Immature natural killer cell (primary cell): ENCODE results near the gene RBP5. TPM values are rescaled to one million over a fixed set of nuclear protein-coding genes. Genes with fewer than 3 reads are reported as not detected.
A peak's percentile ranks its signal among the peaks of the same experiment; 100 is the strongest.
"Not testable (repeated sequence)": the region's sequence is repeated elsewhere in the genome, so short reads cannot be mapped to it uniquely, and the experiment has no call there.

ENCODE experiments used
- DNase-seq, 3 donors: peaks; one replicate each; pipeline ENCODE4 v3.0.0; 2022; ENCODE audit warnings: mixed read lengths in 1 of 3
- H3K27ac Mint-ChIP-seq, 6 donors: one replicate each; pipeline ENCODE4 v1.8.0; 2020; ENCODE audit warnings: mixed read lengths in 6 of 6, mild to moderate bottlenecking in 5 of 6, inconsistent platforms in 4 of 6, moderate library complexity in 3 of 6
- H3K27me3 Mint-ChIP-seq, 3 donors: one replicate each; pipeline ENCODE4 v1.8.0; 2020 to 2021; ENCODE audit warnings: low read depth in 3 of 3, mild to moderate bottlenecking in 3 of 3, mixed read lengths in 3 of 3, moderate library complexity in 3 of 3, inconsistent platforms in 1 of 3
- H3K36me3 Mint-ChIP-seq, 3 donors: one replicate each; pipeline ENCODE4 v1.8.0; 2020; ENCODE audit warnings: mixed read lengths in 3 of 3, inconsistent platforms in 2 of 3, mild to moderate bottlenecking in 2 of 3
- H3K4me1 Mint-ChIP-seq, 2 donors: one replicate each; pipeline ENCODE4 v1.8.0; 2020; ENCODE audit warnings: inconsistent platforms in 2 of 2, mild to moderate bottlenecking in 2 of 2, mixed read lengths in 2 of 2, moderate library complexity in 1 of 2
- H3K4me3 Mint-ChIP-seq, 5 donors: one replicate each; pipeline ENCODE4 v1.8.0; 2020; ENCODE audit warnings: mild to moderate bottlenecking in 5 of 5, mixed read lengths in 5 of 5, inconsistent platforms in 3 of 5, moderate library complexity in 3 of 5
- H3K9me3 Mint-ChIP-seq, 6 donors: one replicate each; pipeline ENCODE4 v1.8.0; 2020; ENCODE audit warnings: mild to moderate bottlenecking in 6 of 6, mixed read lengths in 6 of 6, inconsistent platforms in 4 of 6, moderate library complexity in 3 of 6
- polyA plus RNA-seq, 3 donors: library from polyadenylated mRNA; unstranded; fragments of 300-500 nt; fragmentation: Illumina TruSeq; gene quantifications; one replicate each; pipeline ENCODE4 v1.2.3, GENCODE V29; 2021

The RBP5 gene
- polyA plus RNA-seq, 3 donors from 2014 or later: not detected

DNA sequence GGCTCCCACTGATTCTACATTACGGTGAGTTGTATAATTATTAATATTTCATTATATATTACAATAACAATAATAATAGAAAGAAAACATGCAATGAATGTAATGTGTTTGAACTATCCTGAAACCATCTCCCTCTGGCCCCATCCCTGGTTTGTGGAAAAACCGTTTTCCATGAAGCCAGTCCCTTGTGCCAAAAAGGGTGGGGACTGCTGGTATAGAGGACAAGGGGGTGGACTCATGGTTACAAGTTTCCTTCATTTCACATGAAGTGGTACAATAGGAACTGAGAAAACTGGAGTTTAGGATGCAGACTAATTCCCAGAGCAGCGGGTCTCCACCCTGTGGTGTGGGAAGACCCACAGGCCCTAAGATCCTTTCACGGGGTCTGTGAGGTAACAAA lies 16.6 kb downstream of the RBP5 start:
- H3K27me3 Mint-ChIP-seq: peaks cover 1 to 3% (median 3%) of the 10 kb centered on the region in 3 donors

DNA sequence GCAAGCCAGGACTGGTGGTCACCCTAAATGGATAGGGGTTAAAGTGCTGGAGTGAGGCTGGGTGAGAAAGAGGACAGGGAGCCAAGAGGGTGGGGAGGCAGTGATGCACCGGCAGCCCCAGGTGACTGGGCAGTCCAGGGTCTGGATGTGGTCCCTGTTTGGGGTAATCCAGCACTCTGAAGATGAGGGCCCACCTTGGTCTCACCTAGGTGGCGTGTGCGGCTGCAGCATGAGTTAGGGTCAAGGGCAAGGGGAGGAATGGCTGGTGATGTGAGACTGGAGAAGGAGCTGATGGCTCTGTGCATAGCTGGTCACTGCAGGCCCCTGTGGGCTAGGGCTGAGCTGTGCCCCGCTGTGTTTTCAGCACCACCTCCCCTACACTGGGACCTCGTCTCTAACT lies 18.0 kb downstream of the RBP5 start:
- DNase-seq: no peak
- Mint-ChIP-seq H3K27me3 (peaks cover 2 to 3% (median 3%) of the 10 kb centered on the region in 3 donors), H3K27ac (no peak overlapping the region), H3K9me3 (peaks cover 0 to 7% (median under 1%) of the 10 kb centered on the region in 6 donors), H3K36me3 (peaks cover 12 to 15% (median 13%) of the 10 kb centered on the region in 3 donors), H3K4me1 (peaks cover 40 to 47% of the 10 kb centered on the region in 2 donors), H3K4me3 (peak overlapping the region in 1 of 5 donors; percentile 27)

More for the DNA sequence above, 16.6 kb downstream of the RBP5 start:
- Mint-ChIP-seq H3K4me1 (peaks cover 27 to 34% of the 10 kb centered on the region in 2 donors), H3K36me3 (peaks cover 0 to 20% (median 9%) of the 10 kb centered on the region in 3 donors), H3K27ac (no peak overlapping the region), H3K4me3 (no peak overlapping the region), H3K9me3 (no peaks in the 10 kb centered on the region)
- DNase-seq: no peak

DNA sequence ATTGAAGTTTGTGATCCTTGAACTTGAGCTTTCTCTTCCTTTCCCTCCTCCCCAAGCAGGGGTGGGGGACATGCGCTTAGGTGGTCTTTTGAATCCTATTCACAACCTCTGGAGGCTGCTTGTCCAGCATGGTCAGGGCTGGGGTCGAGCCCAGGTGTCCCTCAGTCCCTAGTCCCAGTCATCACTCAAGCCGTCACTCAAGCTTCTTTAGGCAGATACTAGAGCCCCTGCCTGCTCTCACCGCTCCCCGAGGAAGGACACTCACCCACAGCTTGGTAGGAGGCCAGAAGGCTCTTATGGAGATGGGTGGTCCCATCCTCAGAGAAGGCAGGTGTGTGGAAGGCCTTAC lies 19.1 kb downstream of the RBP5 start:
- Mint-ChIP-seq H3K36me3 (peaks cover 12 to 17% (median 14%) of the 10 kb centered on the region in 3 donors), H3K4me3 (peak overlapping the region; percentile 87 to 95 (median 91)), H3K4me1 (peaks cover 43 to 51% of the 10 kb centered on the region in 2 donors), H3K9me3 (peaks cover 0 to 9% (median 2%) of the 10 kb centered on the region in 6 donors), H3K27ac (peak overlapping the region; percentile 69 to 90 (median 82)), H3K27me3 (peaks cover 1 to 3% (median 3%) of the 10 kb centered on the region in 3 donors)
- no peak for DNase-seq

DNA sequence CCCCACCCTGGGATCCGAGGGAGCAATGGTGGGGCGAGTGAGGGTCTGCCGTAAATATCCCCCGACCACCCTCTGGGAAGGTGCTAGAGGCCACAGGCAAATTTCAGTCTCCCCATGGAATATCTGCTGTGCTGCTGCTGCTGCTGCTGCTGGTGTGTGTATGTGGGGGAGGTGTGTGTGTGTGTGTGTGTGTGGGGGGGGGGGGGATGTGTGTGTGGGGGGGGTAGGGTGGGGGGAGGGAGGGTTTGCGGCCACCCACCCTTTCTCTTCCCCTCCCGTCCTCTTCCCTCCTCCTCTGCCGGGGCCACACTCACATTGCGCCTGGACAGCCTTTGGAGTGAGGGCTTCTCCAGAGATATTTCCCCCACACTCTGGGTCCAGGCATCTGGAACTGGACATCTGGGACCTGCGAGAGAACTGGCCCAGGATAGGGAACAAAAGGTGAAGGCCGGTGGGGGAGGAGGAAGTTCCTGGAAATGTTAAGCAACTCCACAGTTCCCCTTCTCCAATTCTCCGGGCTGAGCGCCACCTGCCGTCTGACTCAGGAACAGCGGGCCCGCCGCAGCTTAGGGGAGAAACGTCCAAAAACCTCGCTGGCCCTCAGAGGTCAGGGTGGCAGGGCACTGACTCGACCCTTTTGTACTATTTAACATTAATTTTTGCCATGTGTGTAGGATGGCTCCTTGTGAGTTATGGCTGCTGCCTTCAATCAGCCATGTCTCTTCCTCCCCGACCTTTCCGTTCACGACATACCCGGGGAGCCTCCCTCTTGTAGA lies 19.7 kb downstream of the RBP5 start, which contains the start of gene C1RL:
Gene C1RL (minus strand): TSS at position 419 of the 776 bp plus-strand sequence. CDS start 34 bp downstream, at position 385.
- peak within 1 kb of the TSS; percentile 89 to 95 (median 91) for H3K27ac Mint-ChIP-seq
- peak; percentile 69 to 72 (median 70) for DNase-seq
- H3K27me3 Mint-ChIP-seq: peaks cover 1 to 3% (median 3%) of the 10 kb centered on the region in 3 donors
- H3K4me1 Mint-ChIP-seq: peaks cover 44 to 51% of the 10 kb centered on the region in 2 donors
- peaks cover 12 to 16% (median 12%) of the 10 kb centered on the region in 3 donors for H3K36me3 Mint-ChIP-seq
- H3K9me3 Mint-ChIP-seq: peaks cover 0 to 9% (median 2%) of the 10 kb centered on the region in 6 donors
- peak within 1 kb of the TSS; percentile 91 to 95 (median 93) for H3K4me3 Mint-ChIP-seq

DNA sequence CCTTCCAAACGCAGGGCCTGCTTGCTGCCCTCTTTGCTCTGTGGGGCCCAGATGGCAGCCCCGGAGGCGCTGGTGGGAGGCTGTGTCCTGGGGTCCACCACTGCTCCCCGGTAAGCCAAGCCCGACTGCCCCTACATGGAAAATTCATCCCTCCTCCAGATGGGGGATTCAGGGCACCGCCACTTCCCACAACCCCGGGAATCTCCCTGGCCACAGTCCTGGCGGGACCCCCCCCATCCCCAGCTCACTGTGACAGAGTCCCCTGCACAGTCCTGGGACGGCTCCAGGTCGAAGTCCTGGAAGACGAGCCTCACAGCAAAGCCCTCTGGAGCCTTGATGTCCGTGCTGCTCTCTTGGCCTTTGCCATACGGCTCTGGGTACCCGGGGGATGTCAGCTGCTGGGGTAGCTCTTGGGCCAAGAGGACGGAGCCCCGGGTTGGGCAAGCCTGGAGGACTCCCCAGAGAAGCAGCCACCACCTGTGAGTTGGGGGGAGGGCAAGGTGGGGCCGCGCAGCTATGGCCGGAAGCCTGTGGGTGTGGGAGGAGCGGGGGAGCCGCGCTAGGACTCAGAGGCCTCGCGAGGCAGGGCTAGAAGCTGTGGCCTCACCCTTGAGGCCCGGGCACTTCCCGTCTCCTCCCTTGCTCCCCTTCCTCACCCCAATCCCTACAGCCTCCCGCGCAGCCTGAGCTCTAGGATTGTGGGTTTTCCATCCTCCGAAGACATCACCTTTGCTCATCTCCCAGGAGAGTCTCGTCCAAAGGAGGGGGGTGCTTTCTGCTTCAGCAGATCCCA lies 20.5 kb downstream of the RBP5 start:
- peaks cover 0 to 9% (median 2%) of the 10 kb centered on the region in 6 donors for H3K9me3 Mint-ChIP-seq
- DNase-seq: peak; percentile 63 to 69 (median 68)
- peaks cover 44 to 51% of the 10 kb centered on the region in 2 donors for H3K4me1 Mint-ChIP-seq
- H3K27ac Mint-ChIP-seq: peak overlapping the region; percentile 89 to 95 (median 91)
- H3K4me3 Mint-ChIP-seq: peak overlapping the region; percentile 91 to 95 (median 93)
- peaks cover 11 to 21% (median 12%) of the 10 kb centered on the region in 3 donors for H3K36me3 Mint-ChIP-seq
- H3K27me3 Mint-ChIP-seq: peaks cover 1 to 3% (median 3%) of the 10 kb centered on the region in 3 donors

DNA sequence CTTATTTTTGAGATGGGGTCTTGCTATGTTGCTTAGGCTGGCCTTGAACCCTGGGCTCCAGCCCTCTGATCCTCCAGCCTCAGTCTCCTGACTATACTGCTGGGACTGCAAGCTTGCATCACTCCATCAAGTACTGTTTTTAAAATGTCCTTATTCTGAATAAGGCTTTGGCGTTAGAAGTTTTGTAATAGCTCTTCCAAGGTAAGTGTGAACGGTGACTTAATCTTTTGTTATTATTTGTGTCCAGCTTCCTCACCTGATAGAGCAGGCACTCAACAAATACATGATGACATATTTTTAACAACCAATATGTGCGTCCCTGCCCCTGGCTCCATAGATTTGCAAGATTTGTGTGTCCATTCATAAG lies 21.1 kb downstream of the RBP5 start:
- H3K4me1 Mint-ChIP-seq: peaks cover 45 to 53% of the 10 kb centered on the region in 2 donors
- H3K27me3 Mint-ChIP-seq: peaks cover 1 to 3% (median 3%) of the 10 kb centered on the region in 3 donors
- peak overlapping the region; percentile 91 to 95 (median 93) for H3K4me3 Mint-ChIP-seq

GRCh38 chr12:7107181-7107580 lies 21.5 kb downstream of the RBP5 start:
- Mint-ChIP-seq H3K27ac (peak overlapping the region in 2 of 6 donors; percentile 15 to 36), H3K4me3 (peak overlapping the region; percentile 49 to 62 (median 56)), H3K36me3 (peaks cover 12 to 21% (median 20%) of the 10 kb centered on the region in 3 donors), H3K4me1 (peaks cover 46 to 57% of the 10 kb centered on the region in 2 donors)
- not testable (repeated sequence) for H3K27me3 Mint-ChIP-seq, DNase-seq, H3K9me3 Mint-ChIP-seq

More for the DNA sequence above, 21.1 kb downstream of the RBP5 start:
- no peak for DNase-seq
- peaks cover 12 to 21% (median 16%) of the 10 kb centered on the region in 3 donors for H3K36me3 Mint-ChIP-seq
- peak overlapping the region; percentile 89 to 95 (median 91) for H3K27ac Mint-ChIP-seq
- peaks cover 0 to 9% (median 2%) of the 10 kb centered on the region in 6 donors for H3K9me3 Mint-ChIP-seq

DNA sequence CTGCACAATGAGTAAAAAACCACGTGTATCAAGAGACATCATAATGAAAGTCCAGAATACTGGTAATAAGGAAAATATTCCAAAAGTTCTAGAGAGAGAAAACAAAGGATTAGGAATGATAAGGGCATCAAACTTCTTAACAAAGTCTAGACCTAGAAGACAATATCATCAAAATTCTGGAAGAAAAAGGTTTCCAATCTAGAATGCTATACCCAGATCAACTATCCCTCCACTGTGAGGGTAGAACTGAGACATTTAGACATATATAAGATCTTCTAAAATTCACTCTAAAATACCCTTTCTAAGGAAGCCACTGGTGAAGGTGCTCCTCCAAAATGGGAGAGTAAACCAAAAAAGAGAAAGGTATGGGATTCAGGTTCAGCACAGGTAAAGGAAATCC lies 22.6 kb downstream of the RBP5 start:
- peaks cover 46 to 58% of the 10 kb centered on the region in 2 donors for H3K4me1 Mint-ChIP-seq
- no peak for DNase-seq
- H3K27ac Mint-ChIP-seq: peak overlapping the region in 3 of 6 donors; percentile 10 to 64 (median 12)
- peaks cover 0 to 9% (median 2%) of the 10 kb centered on the region in 6 donors for H3K9me3 Mint-ChIP-seq
- peak overlapping the region in 4 of 5 donors; percentile 49 to 62 (median 56) for H3K4me3 Mint-ChIP-seq
- peaks cover 12 to 23% (median 21%) of the 10 kb centered on the region in 3 donors for H3K36me3 Mint-ChIP-seq
- peaks cover 1 to 3% (median 3%) of the 10 kb centered on the region in 3 donors for H3K27me3 Mint-ChIP-seq

GRCh38 chr12:7103837-7104584 lies 24.7 kb downstream of the RBP5 start:
- peaks cover 35 to 43% of the 10 kb centered on the region in 2 donors for H3K4me1 Mint-ChIP-seq
- peak overlapping the region in 2 of 6 donors; percentile 34 to 35 for H3K27ac Mint-ChIP-seq

DNA sequence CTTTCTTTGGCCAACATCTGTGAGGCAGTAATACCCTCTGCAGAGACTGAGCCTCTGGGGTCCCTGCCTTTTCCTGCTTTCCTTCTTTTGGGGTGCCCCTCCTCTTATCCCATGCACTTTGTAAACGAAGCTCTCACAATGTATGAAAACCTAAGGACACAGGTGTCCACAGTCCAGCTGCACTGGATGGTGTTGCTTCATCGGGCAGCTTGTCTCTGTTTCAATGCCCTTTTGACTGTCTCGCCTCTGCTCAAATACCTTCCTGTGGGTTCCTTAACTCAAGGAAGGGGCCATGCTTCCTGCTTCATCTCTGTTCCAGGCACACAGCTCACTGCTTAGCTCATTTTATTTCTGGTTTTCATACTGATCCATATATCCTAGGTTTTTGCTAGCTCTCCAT lies 26.1 kb downstream of the RBP5 start:
- Mint-ChIP-seq H3K4me1 (peaks cover 25 to 36% of the 10 kb centered on the region in 2 donors), H3K4me3 (no peak overlapping the region), H3K27me3 (peaks cover 0 to 2% (median 0%) of the 10 kb centered on the region in 3 donors)

More at GRCh38 chr12:7103837-7104584, 24.7 kb downstream of the RBP5 start:
- Mint-ChIP-seq H3K36me3 (peaks cover 12 to 23% (median 21%) of the 10 kb centered on the region in 3 donors), H3K27me3 (peaks cover 0 to 3% (median 3%) of the 10 kb centered on the region in 3 donors), H3K9me3 (peaks cover 0 to 9% (median 2%) of the 10 kb centered on the region in 6 donors), H3K4me3 (no peak overlapping the region)
- no peak for DNase-seq

GRCh38 chr12:7101694-7102131 lies 27.0 kb downstream of the RBP5 start:
- Mint-ChIP-seq H3K4me3 (no peak overlapping the region), H3K4me1 (peaks cover 21 to 30% of the 10 kb centered on the region in 2 donors), H3K36me3 (peaks cover 18 to 29% (median 22%) of the 10 kb centered on the region in 3 donors), H3K27me3 (peaks cover 0 to 2% (median 0%) of the 10 kb centered on the region in 3 donors), H3K27ac (peak overlapping the region in 1 of 6 donors; percentile 28), H3K9me3 (peaks cover 0 to 9% (median 2%) of the 10 kb centered on the region in 6 donors)
- DNase-seq: no peak

More for the DNA sequence above, 26.1 kb downstream of the RBP5 start:
- peaks cover 18 to 29% (median 25%) of the 10 kb centered on the region in 3 donors for H3K36me3 Mint-ChIP-seq
- DNase-seq: no peak
- H3K27ac Mint-ChIP-seq: peak overlapping the region in 4 of 6 donors; percentile 3 to 62 (median 30)
- H3K9me3 Mint-ChIP-seq: peaks cover 0 to 9% (median 2%) of the 10 kb centered on the region in 6 donors

GRCh38 chr12:7101047-7101693 lies 27.5 kb downstream of the RBP5 start:
- H3K4me1 Mint-ChIP-seq: peaks cover 15 to 25% of the 10 kb centered on the region in 2 donors
- H3K4me3 Mint-ChIP-seq: no peak overlapping the region
- peaks cover 0 to 6% (median 0%) of the 10 kb centered on the region in 6 donors for H3K9me3 Mint-ChIP-seq
- no peak for DNase-seq
- peaks cover 14 to 25% (median 17%) of the 10 kb centered on the region in 3 donors for H3K36me3 Mint-ChIP-seq
- H3K27ac Mint-ChIP-seq: no peak overlapping the region
- no peaks in the 10 kb centered on the region for H3K27me3 Mint-ChIP-seq
